Endodermal cell (in vitro differentiated cells): ENCODE measurements around the gene CDK5RAP2. TPM values are rescaled to one million over a fixed set of nuclear protein-coding genes. Genes with fewer than 3 reads are reported as not detected.

Experiments
- DNase-seq: peaks from one replicate; pipeline ENCODE4 v3.0.0-alpha.2; 2017
- H3K27ac ChIP-seq: 2 replicates; pipeline ENCODE4 v1.5.1; 2013; ENCODE audit warnings: mild to moderate bottlenecking, low read depth, low read length, moderate library complexity
- H3K27me3 ChIP-seq: 2 replicates; pipeline ENCODE4 v1.6.1; 2013; ENCODE audit warnings: mild to moderate bottlenecking, low read length, moderate library complexity; ENCODE audit not compliant: insufficient read depth, control insufficient read depth, poor library complexity, severe bottlenecking
- H3K36me3 ChIP-seq: 2 replicates; pipeline ENCODE4 v1.7.0; 2013; ENCODE audit warnings: mild to moderate bottlenecking, low read length, moderate library complexity; ENCODE audit not compliant: control insufficient read depth, insufficient read depth
- H3K4me1 ChIP-seq: one replicate; pipeline ENCODE4 v1.7.0; 2013; ENCODE audit warnings: low read length; ENCODE audit not compliant: control insufficient read depth, insufficient read depth
- H3K4me3 ChIP-seq: 2 replicates; pipeline ENCODE4 v1.5.1; 2013; ENCODE audit warnings: mild to moderate bottlenecking, low read length, moderate library complexity
- H3K9ac ChIP-seq: 2 replicates; pipeline ENCODE4 v1.6.1; 2013; ENCODE audit warnings: mild to moderate bottlenecking, low read length, moderate library complexity; ENCODE audit not compliant: poor library complexity, severe bottlenecking; ENCODE audit errors: extremely low read depth
- H3K9me3 ChIP-seq: 2 replicates; pipeline ENCODE4 v1.6.1; 2013; ENCODE audit warnings: mild to moderate bottlenecking, low read length, moderate library complexity; ENCODE audit not compliant: control insufficient read depth
- H3K27ac Mint-ChIP-seq: 2 replicates; pipeline ENCODE4 v1.8.0; 2020; ENCODE audit warnings: mixed read lengths
- H3K27me3 Mint-ChIP-seq: 2 replicates; pipeline ENCODE4 v1.8.0; 2021; ENCODE audit warnings: mild to moderate bottlenecking, mixed read lengths; ENCODE audit not compliant: insufficient read depth
- H3K36me3 Mint-ChIP-seq: 2 replicates; pipeline ENCODE4 v1.8.0; 2020; ENCODE audit warnings: low read depth, mixed read lengths
- H3K4me1 Mint-ChIP-seq: 2 replicates; pipeline ENCODE4 v1.8.0; 2020; ENCODE audit warnings: mixed read lengths
- H3K4me3 Mint-ChIP-seq: 2 replicates; pipeline ENCODE4 v1.8.0; 2020; ENCODE audit warnings: mild to moderate bottlenecking, moderate library complexity, mixed read lengths
- H3K9me3 Mint-ChIP-seq: 2 replicates; pipeline ENCODE4 v1.8.0; 2020; ENCODE audit warnings: mild to moderate bottlenecking, mixed read lengths
- WGBS, 2 experiments: methylation state at CpG; one replicate each; pipeline versions ENCODE4 v1.1.5 to v1.1.7; 2013; ENCODE audit warnings: missing lambda C conversion rate in 2 of 2, mixed read lengths in 1 of 2; ENCODE audit not compliant: insufficient coverage in 1 of 2, insufficient read length in 1 of 2; 5-methylcytosine and 5-hydroxymethylcytosine counted together
- total RNA-seq, 2 donors: library from RNA; stranded (reverse); fragmentation: NEBNext Ultra II Directional in 1 of 2; extraction: Animal tissue kit (Norgen Biotek cat#: 25700) in 1 of 2; gene quantifications; 2 replicates in 1 of 2; 3 replicates in 1 of 2; pipeline ENCODE4 v1.2.1, GENCODE V29; 2021
- TF ChIP-seq, protein P1 (sequence below): fragments of 200-600 bp; sonication (generic); conservative IDR thresholded peaks from 2 replicates; pipeline ENCODE4 v1.5.0; 2021; ENCODE audit warnings: antibody characterized with exemption, mild to moderate bottlenecking

Gene CDK5RAP2
- total RNA-seq, 2 donors from 2014 or later = 68.2 to 92.0 TPM

DNA sequence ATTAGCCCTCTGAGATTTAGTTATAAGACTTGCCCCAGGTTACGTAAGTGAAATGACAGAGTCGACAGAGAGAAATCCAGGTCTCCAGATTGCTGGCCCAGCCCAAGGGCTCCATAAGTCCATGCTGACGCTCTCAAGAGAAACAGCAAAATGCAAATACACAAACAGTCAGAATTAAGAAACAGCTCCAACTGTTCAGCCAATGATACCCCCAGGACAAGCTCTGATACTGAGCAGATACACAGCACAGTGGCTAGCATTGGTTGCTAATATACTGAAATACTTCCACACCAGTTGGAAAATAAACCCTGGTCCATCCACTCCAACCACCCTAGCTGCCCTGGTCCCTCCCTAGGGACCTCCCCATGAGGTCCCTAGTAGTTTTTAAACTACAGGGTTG lies 94.2 kb downstream of the CDK5RAP2 start:
- Histone ChIP-seq H3K36me3 (peaks cover 64% of the 10 kb centered on the region), H3K9ac (no peak overlapping the region), H3K9me3 (no peaks in the 10 kb centered on the region), H3K27ac (no peak overlapping the region), H3K4me3 (no peak overlapping the region), H3K4me1 (no peaks in the 10 kb centered on the region), H3K27me3 (no peaks in the 10 kb centered on the region)
- H3K4me3 Mint-ChIP-seq = no peak overlapping the region
- TF ChIP-seq, protein P1, sequence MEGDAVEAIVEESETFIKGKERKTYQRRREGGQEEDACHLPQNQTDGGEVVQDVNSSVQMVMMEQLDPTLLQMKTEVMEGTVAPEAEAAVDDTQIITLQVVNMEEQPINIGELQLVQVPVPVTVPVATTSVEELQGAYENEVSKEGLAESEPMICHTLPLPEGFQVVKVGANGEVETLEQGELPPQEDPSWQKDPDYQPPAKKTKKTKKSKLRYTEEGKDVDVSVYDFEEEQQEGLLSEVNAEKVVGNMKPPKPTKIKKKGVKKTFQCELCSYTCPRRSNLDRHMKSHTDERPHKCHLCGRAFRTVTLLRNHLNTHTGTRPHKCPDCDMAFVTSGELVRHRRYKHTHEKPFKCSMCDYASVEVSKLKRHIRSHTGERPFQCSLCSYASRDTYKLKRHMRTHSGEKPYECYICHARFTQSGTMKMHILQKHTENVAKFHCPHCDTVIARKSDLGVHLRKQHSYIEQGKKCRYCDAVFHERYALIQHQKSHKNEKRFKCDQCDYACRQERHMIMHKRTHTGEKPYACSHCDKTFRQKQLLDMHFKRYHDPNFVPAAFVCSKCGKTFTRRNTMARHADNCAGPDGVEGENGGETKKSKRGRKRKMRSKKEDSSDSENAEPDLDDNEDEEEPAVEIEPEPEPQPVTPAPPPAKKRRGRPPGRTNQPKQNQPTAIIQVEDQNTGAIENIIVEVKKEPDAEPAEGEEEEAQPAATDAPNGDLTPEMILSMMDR = no peak
- peaks cover 2% of the 10 kb centered on the region for H3K4me1 Mint-ChIP-seq
- 96% methylated on average over 3 of the region's 3 CpGs; no CpG with 5 or more reads in 1 of the 2 experiments for WGBS, 2 experiments
- H3K36me3 Mint-ChIP-seq = peaks cover 70% of the 10 kb centered on the region
- H3K27ac Mint-ChIP-seq = peak overlapping the region; percentile 4
- DNase-seq = peak; percentile 17
- H3K27me3 Mint-ChIP-seq = no peaks in the 10 kb centered on the region
- no peaks in the 10 kb centered on the region for H3K9me3 Mint-ChIP-seq

DNA sequence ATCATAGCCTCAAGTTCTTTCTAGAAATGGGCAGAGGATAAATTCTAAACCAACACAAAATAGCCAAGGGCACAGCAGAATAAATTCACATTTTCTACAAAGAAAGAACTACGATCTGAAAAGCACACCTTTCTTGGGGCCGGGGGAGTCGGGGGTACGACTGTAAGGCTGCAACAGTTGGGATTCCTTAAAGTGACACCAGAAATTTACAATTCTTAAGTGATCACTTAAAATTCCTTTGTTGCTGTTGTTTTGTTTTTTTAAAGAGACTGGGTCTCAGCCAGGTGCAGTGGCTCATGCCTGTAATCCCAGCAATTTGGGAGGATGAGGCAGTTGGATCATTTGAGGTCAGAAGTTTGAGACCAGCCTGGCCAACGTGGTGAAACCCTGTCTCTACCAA lies 95.8 kb downstream of the CDK5RAP2 start:
- H3K4me3 Mint-ChIP-seq = no peak overlapping the region
- no peaks in the 10 kb centered on the region for H3K27me3 Mint-ChIP-seq
- peaks cover 2% of the 10 kb centered on the region for H3K4me1 Mint-ChIP-seq
- H3K27ac Mint-ChIP-seq = peak overlapping the region; percentile 8
- Histone ChIP-seq H3K27ac (no peak overlapping the region), H3K4me1 (no peaks in the 10 kb centered on the region), H3K9me3 (no peaks in the 10 kb centered on the region), H3K9ac (no peak overlapping the region), H3K27me3 (no peaks in the 10 kb centered on the region), H3K36me3 (peaks cover 58% of the 10 kb centered on the region), H3K4me3 (no peak overlapping the region)
- DNase-seq = no peak
- H3K36me3 Mint-ChIP-seq = peaks cover 66% of the 10 kb centered on the region
- TF ChIP-seq, protein P1 = no peak
- 90 to 100% methylated on average over 2 to 5 of the region's 5 CpGs for WGBS, 2 experiments
- no peaks in the 10 kb centered on the region for H3K9me3 Mint-ChIP-seq

DNA sequence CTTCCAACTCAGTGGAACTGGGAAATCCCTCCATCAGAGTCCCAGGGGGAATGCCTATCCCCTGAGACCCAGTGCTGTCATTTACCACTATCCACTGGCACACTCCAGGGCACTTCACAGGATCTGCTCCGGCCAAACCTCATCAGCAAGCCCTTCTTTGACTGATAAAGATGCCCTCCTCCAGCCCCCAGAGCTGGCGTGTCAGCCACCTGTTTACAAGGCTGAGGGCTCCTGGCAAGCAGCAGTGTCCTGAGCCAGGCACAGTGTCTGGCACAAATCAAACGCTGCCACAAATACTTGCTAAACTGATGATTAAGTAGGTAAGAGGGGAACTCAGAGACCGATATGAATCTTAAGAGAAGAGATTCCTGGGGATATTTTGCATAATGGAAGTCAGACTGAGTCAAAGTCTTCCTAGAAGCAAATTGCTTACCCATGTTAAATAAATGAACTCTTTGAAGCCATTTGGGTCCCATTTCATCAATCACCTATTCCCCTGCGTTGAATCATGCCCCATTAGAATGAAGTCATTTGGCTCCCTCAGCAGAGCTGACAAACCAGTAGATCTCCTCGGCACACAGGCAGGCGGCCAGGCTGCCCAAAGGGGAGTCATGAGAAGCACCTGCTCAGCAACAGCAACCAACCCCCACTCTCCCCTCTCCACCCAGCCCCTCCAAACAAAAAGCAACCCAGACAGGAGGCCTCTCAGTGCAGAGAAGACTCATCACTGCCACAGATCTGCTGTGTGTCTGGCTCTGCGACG lies 97.4 kb downstream of the CDK5RAP2 start:
- H3K27me3 ChIP-seq = no peaks in the 10 kb centered on the region
- H3K9me3 ChIP-seq = no peaks in the 10 kb centered on the region
- Mint-ChIP-seq H3K27ac (peak overlapping the region; percentile 67), H3K27me3 (no peaks in the 10 kb centered on the region), H3K36me3 (peaks cover 55% of the 10 kb centered on the region), H3K4me1 (peaks cover 2% of the 10 kb centered on the region), H3K9me3 (no peaks in the 10 kb centered on the region), H3K4me3 (no peak overlapping the region)
- H3K4me1 ChIP-seq = no peaks in the 10 kb centered on the region
- no peak overlapping the region for H3K4me3 ChIP-seq
- peaks cover 45% of the 10 kb centered on the region for H3K36me3 ChIP-seq
- peak; percentile 47 for DNase-seq
- no peak overlapping the region for H3K27ac ChIP-seq
- H3K9ac ChIP-seq = no peak overlapping the region
- WGBS, 2 experiments = 95 to 97% methylated on average over 8 to 9 of the region's 9 CpGs
- TF ChIP-seq, protein P1 = no peak
